Natural killer cell treated with Interleukin-12 subunit alpha and Interleukin-12 subunit beta and Interleukin-15 and Interleukin-18, amount 100 ng/mL, for 72 hours (primary cell): Measurements from ENCODE around the gene COL6A1. TPM values are rescaled to one million over a fixed set of nuclear protein-coding genes. Genes with fewer than 3 reads are reported as not detected.
A peak's percentile ranks its signal among the peaks of the same experiment; 100 is the strongest.
"Not testable (repeated sequence)": the region's sequence is repeated elsewhere in the genome, so short reads cannot be mapped to it uniquely, and the experiment has no call there.

Source experiments
- ATAC-seq, 2 donors: fragments of 150-1000 bp; cut with Tn5 transposase in 1 of 2; sonication (Bioruptor Pico), chemical (Tn5 transposase) in 1 of 2; 2 replicates each; pipeline ENCODE4 v1.10.0; 2021
- DNase-seq: peaks from one replicate; pipeline ENCODE4 v3.0.0; 2022; ENCODE audit warnings: low spot score
- H3K27ac Mint-ChIP-seq, 2 donors: 1 replicate in 1 of 2; 2 replicates in 1 of 2; pipeline ENCODE4 v1.8.0; 2022; ENCODE audit warnings: mixed read lengths in 2 of 2, mild to moderate bottlenecking in 1 of 2, moderate library complexity in 1 of 2
- H3K27me3 Mint-ChIP-seq, 2 donors: 1 replicate in 1 of 2; 2 replicates in 1 of 2; pipeline ENCODE4 v1.8.0; 2022; ENCODE audit warnings: mixed read lengths in 2 of 2
- H3K36me3 Mint-ChIP-seq: one replicate; pipeline ENCODE4 v1.8.0; 2022; ENCODE audit warnings: mixed read lengths
- H3K4me1 Mint-ChIP-seq, 2 donors: 1 replicate in 1 of 2; 2 replicates in 1 of 2; pipeline ENCODE4 v1.8.0; 2022; ENCODE audit warnings: low read depth in 2 of 2, mixed read lengths in 2 of 2, mild to moderate bottlenecking in 1 of 2
- H3K4me3 Mint-ChIP-seq: one replicate; pipeline ENCODE4 v1.8.0; 2022; ENCODE audit warnings: mixed read lengths
- H3K9me3 Mint-ChIP-seq: 2 replicates; pipeline ENCODE4 v1.8.0; 2022; ENCODE audit warnings: mixed read lengths
- total RNA-seq, 2 donors: library from RNA; stranded (reverse); gene quantifications; one replicate each; pipeline ENCODE4 v1.2.3, GENCODE V29; 2022

The COL6A1 gene
- total RNA-seq, 2 donors from 2014 or later: not detected

DNA sequence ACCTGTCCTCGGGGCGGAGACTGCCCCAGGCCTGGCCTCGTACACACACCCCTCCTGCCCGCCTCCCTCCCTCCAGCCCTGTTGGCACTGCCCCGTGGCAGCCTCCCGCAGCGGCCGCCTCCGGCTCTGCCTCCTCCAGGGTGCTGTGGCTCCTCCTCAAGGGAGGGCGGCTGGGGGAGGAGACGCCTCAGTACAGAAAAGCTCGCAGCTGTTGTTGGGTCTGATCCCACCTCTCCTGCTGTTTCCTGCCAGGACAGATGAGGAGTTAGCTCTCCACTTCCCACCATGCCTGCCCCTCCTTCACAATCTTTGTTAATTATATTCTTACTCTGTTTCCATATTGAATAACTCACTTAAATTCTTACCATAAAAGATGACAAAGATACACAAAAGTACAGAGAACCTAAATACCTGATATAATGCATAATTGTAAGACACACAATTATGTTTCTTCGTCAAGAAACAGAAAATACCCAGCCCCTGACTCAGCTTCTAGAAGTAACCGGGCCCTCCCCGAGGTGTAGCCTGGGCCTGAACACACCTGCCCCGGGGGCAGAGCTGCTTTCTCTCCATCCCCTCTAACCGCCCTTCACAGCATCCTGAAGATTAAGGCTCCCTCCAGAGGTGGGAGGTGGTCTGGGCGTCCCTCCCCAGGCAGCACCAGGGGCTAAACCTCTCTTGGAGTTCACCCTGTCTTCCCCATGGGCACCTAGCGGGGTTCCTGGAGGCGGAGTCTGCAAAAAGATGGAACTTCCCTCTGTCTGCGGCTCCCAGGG is 30.6 kb upstream of the COL6A1 start:
- DNase-seq (no peak), ATAC-seq (no peak)
- Mint-ChIP-seq H3K4me1 (no peaks in the 10 kb centered on the region), H3K27me3 (peaks cover 12 to 18% of the 10 kb centered on the region in 2 donors), H3K4me3 (no peak overlapping the region), H3K9me3 (no peaks in the 10 kb centered on the region), H3K36me3 (no peaks in the 10 kb centered on the region), H3K27ac (no peak overlapping the region)

DNA sequence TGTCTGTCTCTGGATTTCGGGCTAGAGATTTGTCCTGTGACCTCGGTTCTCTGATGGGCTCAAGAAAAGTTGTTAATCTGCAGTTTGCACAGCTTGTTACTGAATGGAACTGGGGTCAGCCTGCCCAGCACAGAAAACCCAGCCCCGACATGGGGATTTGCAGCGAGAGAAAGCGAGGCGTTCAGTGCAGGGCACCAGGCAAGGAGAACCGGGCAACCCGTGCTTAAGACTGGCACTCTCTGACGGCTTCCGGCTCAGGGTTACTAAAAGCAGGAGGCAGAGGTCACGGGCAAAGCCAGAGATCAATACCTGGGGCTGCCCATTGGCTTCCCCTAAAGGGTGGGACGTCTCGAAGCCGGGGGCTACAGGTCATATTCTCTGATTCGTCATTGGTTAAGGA is 29.9 kb upstream of the COL6A1 start:
- Mint-ChIP-seq H3K27me3 (peaks cover 19 to 26% of the 10 kb centered on the region in 2 donors), H3K4me3 (no peak overlapping the region), H3K27ac (no peak overlapping the region), H3K4me1 (no peaks in the 10 kb centered on the region), H3K36me3 (no peaks in the 10 kb centered on the region), H3K9me3 (no peaks in the 10 kb centered on the region)
- DNase-seq (no peak), ATAC-seq (no peak)

DNA sequence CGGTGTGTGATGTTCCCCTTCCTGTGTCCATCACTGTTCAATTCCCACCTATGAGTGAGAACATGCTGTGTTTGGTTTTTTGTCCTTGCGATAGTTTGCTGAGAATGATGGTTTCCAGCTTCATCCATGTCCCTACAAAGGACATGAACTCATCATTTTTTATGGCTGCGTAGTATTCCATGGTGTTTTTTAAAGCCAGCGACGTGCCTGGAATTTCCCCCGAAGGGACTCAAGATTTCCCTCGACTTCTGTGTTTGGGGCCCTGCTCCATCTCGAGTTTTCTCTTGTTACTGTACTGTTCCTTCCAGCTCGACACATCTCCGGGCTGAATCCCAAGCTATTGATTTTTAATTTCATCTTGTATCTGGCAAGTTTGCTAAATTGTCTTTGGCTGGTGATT is 29.0 kb upstream of the COL6A1 start:
- not testable (repeated sequence) for H3K36me3 Mint-ChIP-seq, H3K9me3 Mint-ChIP-seq, H3K4me3 Mint-ChIP-seq, DNase-seq, H3K4me1 Mint-ChIP-seq, H3K27ac Mint-ChIP-seq, ATAC-seq
- H3K27me3 Mint-ChIP-seq: peaks cover 25 to 27% of the 10 kb centered on the region in 2 donors

DNA sequence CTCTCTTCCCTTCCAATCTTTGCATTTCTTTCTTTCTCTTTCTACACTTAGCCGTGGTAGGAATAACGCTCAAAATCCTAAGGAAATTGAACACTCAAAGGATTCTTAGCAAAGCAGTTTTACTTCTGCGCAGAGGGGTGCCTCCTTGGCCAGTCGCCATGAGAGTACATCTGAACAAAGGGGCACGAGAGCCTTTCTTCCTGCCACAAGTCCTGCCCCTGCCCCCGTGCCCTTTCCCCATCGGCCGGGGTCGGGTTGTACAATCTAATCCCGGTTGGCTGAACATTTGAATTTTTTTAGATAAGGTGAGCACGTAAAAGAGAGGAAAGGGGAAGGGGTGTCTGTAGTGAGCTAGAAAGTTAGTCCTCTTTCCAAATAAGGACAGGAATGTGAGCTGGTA is 28.6 kb upstream of the COL6A1 start:
- Mint-ChIP-seq H3K36me3 (no peaks in the 10 kb centered on the region), H3K27ac (no peak overlapping the region), H3K9me3 (no peaks in the 10 kb centered on the region), H3K27me3 (peaks cover 27 to 29% of the 10 kb centered on the region in 2 donors), H3K4me3 (no peak overlapping the region), H3K4me1 (no peaks in the 10 kb centered on the region)
- DNase-seq: no peak
- ATAC-seq: no peak

DNA sequence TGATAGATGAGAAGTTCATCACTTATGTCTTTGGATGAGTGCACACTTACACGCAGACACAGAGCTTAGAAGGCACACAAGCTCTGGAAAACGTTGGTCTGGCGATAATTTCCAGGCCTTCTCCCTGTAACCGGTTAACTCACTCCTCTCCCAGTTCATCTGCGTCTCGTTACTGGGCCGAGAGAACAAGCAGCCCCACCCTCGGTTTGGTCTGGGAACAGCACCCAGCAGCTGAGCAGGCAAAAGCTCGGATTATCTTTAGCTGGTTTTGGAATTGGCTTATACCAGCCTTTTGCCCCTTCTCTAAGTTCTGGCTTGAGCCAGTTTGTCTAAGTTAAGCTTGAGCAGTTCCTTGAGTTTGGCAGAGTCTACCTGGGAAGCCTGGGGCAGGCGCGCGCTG is 27.3 kb upstream of the COL6A1 start:
- Mint-ChIP-seq H3K27ac (no peak overlapping the region), H3K27me3 (peaks cover 34 to 42% of the 10 kb centered on the region in 2 donors), H3K36me3 (no peaks in the 10 kb centered on the region), H3K4me1 (no peaks in the 10 kb centered on the region), H3K9me3 (no peaks in the 10 kb centered on the region), H3K4me3 (no peak overlapping the region)
- no peak for DNase-seq
- ATAC-seq: no peak

DNA sequence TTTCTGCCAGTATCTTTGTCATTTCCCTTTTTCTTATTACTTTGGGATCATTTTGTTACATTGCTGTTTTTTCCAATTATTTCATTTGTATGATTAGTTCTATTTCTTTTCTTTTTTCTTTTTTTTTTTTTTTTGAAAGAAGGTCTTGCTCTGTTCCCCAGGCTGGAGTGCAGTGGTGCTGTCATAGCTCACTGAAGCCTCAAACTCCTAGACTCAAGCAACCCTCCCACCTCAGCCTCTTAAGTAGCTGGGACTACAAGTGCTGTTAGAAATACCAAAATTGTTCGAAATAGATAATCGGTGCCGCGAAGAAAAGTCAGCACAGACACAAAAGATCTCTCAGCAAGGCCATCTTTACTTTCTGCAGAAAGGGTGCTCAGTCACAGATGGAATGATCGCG is 26.6 kb upstream of the COL6A1 start:
- Mint-ChIP-seq H3K27ac (no peak overlapping the region), H3K27me3 (peaks cover 34 to 43% of the 10 kb centered on the region in 2 donors), H3K9me3 (no peaks in the 10 kb centered on the region), H3K36me3 (no peaks in the 10 kb centered on the region), H3K4me1 (no peaks in the 10 kb centered on the region), H3K4me3 (no peak overlapping the region)
- DNase-seq: no peak
- no peak for ATAC-seq

DNA sequence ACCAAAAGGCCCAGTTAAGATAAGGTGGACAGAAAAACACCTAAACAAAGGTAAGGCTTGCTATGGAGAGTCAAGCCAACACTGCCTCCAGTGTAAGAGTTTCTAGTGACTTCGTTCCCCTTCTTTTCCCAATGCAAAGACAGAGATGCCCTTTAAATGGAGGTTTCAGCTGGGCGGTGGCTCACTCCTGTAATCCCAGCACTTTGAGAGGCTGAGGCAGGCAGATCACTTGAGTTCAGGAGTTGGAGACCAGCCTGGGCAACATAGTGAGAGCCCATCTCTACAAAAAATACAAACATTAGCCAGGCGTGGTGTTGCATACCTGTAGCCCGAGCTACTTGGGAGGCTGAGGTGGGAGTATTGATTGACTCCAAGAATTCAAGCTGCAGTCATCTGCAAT is 24.0 kb upstream of the COL6A1 start:
- no peaks in the 10 kb centered on the region for H3K9me3 Mint-ChIP-seq
- H3K27me3 Mint-ChIP-seq: peaks cover 39 to 48% of the 10 kb centered on the region in 2 donors
- no peak overlapping the region for H3K27ac Mint-ChIP-seq
- no peak for DNase-seq
- H3K4me1 Mint-ChIP-seq: peaks cover 0 to 2% of the 10 kb centered on the region in 2 donors
- peaks cover 5% of the 10 kb centered on the region for H3K36me3 Mint-ChIP-seq
- no peak for ATAC-seq
- no peak overlapping the region for H3K4me3 Mint-ChIP-seq

DNA sequence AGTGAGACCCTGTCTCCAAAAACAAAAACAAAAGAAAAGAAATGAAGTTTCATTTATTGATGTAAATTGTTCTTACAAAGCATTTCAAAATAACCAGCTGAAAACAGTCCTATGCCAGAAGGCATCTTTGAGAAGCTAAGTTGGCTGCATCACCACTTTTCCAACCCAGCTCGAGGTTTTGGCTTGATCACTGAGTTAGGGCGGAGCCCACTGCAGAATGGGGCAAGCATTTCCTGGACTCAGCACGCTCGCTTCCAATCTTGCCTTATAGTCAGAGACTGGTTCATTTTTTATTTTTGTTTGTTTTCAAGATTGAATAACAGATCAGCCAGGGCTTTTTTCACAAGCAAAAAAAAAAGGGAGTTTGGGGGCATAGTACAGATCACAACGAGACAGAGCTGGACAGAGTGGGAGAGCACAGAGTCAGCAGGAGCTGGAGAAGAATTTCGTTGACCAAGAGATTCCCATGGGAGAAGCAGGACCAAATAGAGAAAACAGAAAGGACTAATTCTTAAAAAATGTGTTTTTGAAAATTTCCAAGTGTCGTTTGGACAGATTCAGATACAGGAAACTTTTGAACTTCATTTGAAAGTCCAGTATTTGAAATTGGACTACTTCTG is 23.5 kb upstream of the COL6A1 start:
- DNase-seq: no peak
- ATAC-seq: no peak
- Mint-ChIP-seq H3K27me3 (peaks cover 34 to 43% of the 10 kb centered on the region in 2 donors), H3K27ac (no peak overlapping the region), H3K4me1 (peaks cover 0 to 2% of the 10 kb centered on the region in 2 donors), H3K36me3 (peaks cover 5% of the 10 kb centered on the region), H3K9me3 (no peaks in the 10 kb centered on the region), H3K4me3 (no peak overlapping the region)

DNA sequence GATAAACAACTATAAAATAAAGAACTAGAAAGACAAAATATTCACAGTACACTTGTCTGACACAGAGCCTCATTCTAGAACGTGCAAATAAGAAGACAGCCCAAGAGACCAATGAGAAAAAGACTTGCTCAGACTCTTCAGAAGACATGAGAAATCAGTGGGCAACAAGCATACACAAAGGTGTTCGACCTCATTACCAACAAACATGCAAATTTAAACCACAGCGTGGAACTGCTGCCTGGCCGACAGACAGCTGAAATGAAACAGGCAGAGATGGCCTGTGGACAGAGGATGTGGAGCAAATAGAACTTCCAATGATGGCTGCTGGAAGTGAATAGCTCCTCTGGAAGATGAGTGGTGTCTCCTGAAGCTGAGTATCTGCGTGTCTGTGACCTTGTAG is 22.4 kb upstream of the COL6A1 start:
- no peak overlapping the region for H3K27ac Mint-ChIP-seq

DNA sequence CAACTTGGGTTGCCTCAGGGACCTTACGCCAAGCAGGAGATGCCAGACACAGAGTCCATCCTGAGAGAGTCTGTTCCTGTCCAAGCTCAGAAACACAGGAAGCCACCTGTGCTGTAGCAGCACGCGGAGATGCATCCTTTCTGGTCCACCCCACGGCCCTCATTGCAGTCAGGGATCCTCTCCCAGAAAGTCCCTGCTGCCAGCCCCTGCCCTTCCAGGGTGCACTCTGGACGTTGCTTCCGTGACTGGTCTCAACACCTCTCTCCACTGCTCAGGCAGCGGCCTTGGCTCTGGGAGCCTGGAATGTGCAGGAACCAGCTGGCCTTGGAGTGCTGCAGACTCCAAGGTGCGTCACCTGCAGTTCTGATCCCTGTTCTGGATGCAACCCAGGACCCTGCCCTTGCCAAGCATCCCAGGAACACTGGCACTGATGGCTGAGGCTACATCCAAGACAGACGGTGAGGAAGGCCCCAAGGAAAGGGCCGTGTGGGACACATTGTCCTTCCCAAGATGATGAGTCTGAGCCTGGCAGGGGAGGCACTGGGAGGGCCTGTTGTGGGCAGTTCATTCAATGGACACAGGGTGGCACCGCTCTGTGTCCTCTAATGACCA is 21.7 kb upstream of the COL6A1 start:
- Mint-ChIP-seq H3K27me3 (peaks cover 32 to 40% of the 10 kb centered on the region in 2 donors), H3K27ac (no peak overlapping the region), H3K4me1 (peaks cover 0 to 2% of the 10 kb centered on the region in 2 donors), H3K9me3 (peaks cover 3% of the 10 kb centered on the region), H3K36me3 (peaks cover 11% of the 10 kb centered on the region), H3K4me3 (no peak overlapping the region)
- ATAC-seq: peak in 1 of 2 donors; percentile 20
- DNase-seq: no peak

More for the DNA sequence above, 22.4 kb upstream of the COL6A1 start:
- H3K4me3 Mint-ChIP-seq: no peak overlapping the region
- peaks cover 32 to 41% of the 10 kb centered on the region in 2 donors for H3K27me3 Mint-ChIP-seq
- peaks cover 10% of the 10 kb centered on the region for H3K36me3 Mint-ChIP-seq
- peaks cover 3% of the 10 kb centered on the region for H3K9me3 Mint-ChIP-seq
- H3K4me1 Mint-ChIP-seq: peaks cover 0 to 2% of the 10 kb centered on the region in 2 donors
- ATAC-seq (no peak), DNase-seq (no peak)

DNA sequence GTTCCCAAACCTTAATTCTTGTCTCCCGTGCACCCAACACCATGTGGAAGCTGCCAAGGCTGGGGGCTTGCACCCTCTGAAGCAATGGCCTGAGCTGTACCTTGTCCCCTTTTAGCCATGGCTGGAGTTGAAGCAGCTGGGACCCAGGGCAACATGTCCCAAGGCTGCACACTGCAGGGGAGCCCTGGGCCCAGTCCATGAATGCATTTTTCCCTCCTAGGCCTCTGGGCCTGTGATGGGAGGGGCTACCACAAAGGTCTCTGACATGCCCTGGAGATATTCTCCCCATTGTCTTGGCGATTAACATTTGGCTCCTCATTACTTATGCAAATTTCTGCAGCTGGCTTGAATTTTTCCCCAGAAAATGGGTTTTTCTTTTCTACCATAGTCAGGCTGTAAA is 20.2 kb upstream of the COL6A1 start:
- Mint-ChIP-seq H3K36me3 (peaks cover 11% of the 10 kb centered on the region), H3K27me3 (peaks cover 26 to 31% of the 10 kb centered on the region in 2 donors)
- not testable (repeated sequence) for DNase-seq, H3K4me1 Mint-ChIP-seq, H3K9me3 Mint-ChIP-seq, ATAC-seq, H3K27ac Mint-ChIP-seq, H3K4me3 Mint-ChIP-seq

DNA sequence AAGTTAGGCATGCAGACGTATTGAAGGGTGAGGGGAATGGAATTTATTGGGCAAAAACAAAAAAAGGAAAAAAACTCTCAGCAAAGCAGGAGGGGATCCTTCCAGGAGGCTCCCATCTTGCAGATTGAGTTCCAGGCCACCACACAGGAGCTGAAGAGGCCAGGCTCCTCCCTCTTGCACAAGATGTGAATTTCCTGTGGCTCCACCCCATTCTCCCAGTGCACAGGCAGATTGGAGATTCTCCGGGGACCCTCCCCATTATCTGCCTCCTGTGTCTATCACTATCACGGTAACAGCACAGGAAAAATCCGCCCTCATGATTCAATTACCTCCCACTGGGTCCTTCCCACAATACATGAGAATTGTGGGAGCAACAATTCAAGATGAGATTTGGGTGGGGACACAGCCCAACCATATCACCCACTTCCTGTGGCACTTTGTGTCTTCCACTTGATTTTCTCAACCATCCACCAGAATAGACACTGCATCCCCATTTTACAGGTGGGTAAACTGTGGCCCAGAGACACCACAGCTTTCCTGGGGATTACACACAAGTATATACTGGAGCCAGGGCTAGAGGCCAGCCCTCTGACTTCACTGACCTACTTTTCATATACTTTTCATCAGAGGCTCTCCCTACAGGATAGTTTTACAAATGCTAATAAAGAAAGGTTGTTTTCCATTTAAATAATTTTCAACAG is 18.9 kb upstream of the COL6A1 start:
- peaks cover 21 to 29% of the 10 kb centered on the region in 2 donors for H3K27me3 Mint-ChIP-seq
- ATAC-seq (no peak), DNase-seq (no peak)
- peaks cover 0 to 2% of the 10 kb centered on the region in 2 donors for H3K4me1 Mint-ChIP-seq
- peaks cover 11% of the 10 kb centered on the region for H3K36me3 Mint-ChIP-seq
- H3K9me3 Mint-ChIP-seq: peaks cover 3% of the 10 kb centered on the region
- no peak overlapping the region for H3K27ac Mint-ChIP-seq
- no peak overlapping the region for H3K4me3 Mint-ChIP-seq

DNA sequence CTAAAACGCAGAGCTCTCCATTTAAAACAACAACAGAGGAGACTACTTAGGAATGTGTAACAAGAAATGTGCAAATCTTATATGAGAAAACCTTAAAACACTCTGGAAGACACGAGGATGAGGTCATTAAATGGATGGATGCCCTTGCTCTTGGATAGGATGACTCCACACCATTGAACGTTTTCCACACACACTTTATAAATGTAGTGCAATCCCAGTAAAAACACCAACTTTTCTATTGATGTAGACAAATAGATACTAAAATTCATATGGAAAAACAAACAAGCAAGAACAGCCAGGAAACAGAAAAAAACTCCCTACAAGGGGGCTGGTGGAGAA is 18.4 kb upstream of the COL6A1 start:
- no peak for ATAC-seq
- H3K36me3 Mint-ChIP-seq: peaks cover 11% of the 10 kb centered on the region

DNA sequence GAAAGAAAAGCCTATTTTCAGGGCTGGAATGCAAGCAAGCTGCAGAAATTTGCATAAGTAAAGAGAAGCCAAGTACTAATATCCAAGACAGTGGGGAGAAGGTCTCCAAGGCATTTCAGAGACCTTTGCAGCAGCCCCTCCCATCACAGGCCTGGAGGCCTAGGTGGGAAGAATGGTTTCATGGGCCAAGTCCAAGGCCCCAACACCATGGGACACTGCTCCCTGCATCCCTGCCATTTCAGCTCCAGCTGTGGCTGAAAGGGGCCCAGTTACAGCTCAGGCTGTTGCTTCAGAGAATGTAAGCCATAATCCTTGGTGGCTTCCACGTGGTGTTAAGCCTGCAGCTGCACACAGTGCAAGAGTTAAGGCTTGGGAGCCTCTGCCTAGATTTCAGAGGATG is 16.9 kb upstream of the COL6A1 start:
- Mint-ChIP-seq H3K27ac (no peak overlapping the region), H3K4me1 (peaks cover 0 to 2% of the 10 kb centered on the region in 2 donors), H3K4me3 (no peak overlapping the region), H3K9me3 (peaks cover 3% of the 10 kb centered on the region), H3K27me3 (peaks cover 17 to 18% of the 10 kb centered on the region in 2 donors), H3K36me3 (peaks cover 11% of the 10 kb centered on the region)
- no peak for ATAC-seq
- no peak for DNase-seq

More for the DNA sequence above, 18.4 kb upstream of the COL6A1 start:
- DNase-seq: no peak
- peaks cover 21 to 28% of the 10 kb centered on the region in 2 donors for H3K27me3 Mint-ChIP-seq
- H3K4me3 Mint-ChIP-seq: no peak overlapping the region
- H3K27ac Mint-ChIP-seq: no peak overlapping the region
- peaks cover 0 to 2% of the 10 kb centered on the region in 2 donors for H3K4me1 Mint-ChIP-seq
- peaks cover 3% of the 10 kb centered on the region for H3K9me3 Mint-ChIP-seq
